Stimulated activated CD4-positive, alpha-beta T cell treated with anti-CD3 and anti-CD28 coated beads, Interleukin-4, amount 100 ng/mL, for 48 hours (primary cell): ENCODE results near the gene CACNB2.

Source experiments
- DNase-seq, 2 donors: peaks; one replicate each; pipeline ENCODE4 v3.0.0-alpha.2; 2020; ENCODE audit warnings: low read depth in 2 of 2

The CACNB2 gene

GRCh38 chr10:18140149-18140956, at the start of gene CACNB2:
Gene CACNB2 (plus strand): TSS chr10:18140424.
- DNase-seq: peak in 1 of 2 donors; percentile 1

- no peak for DNase-seq
Measured at GRCh38 chr10:18094332-18094731, 45.9 kb upstream of the CACNB2 start.

- no peak for DNase-seq
Measured at GRCh38 chr10:18094793-18095192, 45.4 kb upstream of the CACNB2 start.

- DNase-seq: no peak
Measured at GRCh38 chr10:18097524-18097923, 42.7 kb upstream of the CACNB2 start.

DNA sequence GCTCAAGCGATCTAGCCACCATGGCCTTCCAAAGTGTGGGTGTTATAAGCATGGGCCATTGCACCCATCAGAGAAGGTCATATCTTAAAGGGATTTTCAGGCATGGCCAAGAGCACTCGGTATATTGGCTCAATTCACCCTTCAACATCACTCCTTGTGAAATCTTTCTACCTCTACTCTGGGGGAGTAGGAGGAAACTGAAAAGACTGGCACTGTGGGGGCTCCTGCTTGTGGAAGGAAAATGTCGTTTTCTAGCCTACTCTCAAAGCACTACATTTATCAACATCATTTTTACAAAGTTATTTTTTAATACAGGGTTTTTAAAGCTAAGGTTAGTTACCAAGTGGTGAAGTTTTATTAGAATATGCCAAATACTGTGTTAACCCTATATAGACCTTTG, 42.0 kb upstream of the CACNB2 start:
- DNase-seq: no peak

GRCh38 chr10:18099415-18099814, 40.8 kb upstream of the CACNB2 start:
- DNase-seq: no peak

GRCh38 chr10:18100669-18101068, 39.6 kb upstream of the CACNB2 start:
- no peak for DNase-seq

DNA sequence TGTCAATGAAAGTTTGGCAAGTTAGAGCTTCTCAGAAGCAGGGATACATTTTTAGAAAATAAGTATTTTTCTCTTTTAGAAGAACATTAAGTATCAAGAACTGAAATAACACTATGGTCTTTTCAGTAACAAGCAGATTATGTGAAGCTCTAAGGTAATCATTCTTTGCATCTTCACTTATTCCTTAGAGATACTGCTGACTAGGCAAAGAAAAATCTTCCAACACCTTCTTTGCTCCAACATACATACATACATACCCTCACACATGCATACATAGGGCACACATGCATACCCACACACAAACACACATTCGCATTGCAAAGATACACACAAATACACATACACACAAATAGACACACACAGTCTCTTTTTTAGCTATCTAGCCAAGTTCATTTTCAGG, 37.8 kb upstream of the CACNB2 start:
- DNase-seq: no peak

GRCh38 chr10:18104223-18104872, 35.9 kb upstream of the CACNB2 start:
- peak; percentile 14 to 46 for DNase-seq

- DNase-seq: no peak
Measured at GRCh38 chr10:18109341-18109870, 30.8 kb upstream of the CACNB2 start.

DNA sequence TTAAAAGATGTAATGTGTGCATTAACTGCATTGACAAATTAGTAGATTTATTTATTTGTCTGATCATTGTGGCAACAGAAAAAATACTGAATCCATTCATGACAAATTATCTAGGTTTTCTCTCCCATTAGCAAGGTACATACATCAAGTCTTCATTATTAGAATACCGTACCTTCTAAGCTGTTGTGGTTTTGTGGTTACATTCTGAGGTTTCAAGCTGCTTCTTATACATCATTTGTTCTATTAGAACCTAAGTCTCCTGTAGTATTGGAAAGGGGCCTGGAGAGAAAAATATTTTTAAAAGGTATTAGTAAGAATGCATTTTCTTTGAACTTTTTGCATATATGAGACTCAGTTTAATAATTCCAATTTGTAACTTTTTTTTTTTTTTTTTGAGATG, 26.3 kb upstream of the CACNB2 start:
- DNase-seq: no peak

DNA sequence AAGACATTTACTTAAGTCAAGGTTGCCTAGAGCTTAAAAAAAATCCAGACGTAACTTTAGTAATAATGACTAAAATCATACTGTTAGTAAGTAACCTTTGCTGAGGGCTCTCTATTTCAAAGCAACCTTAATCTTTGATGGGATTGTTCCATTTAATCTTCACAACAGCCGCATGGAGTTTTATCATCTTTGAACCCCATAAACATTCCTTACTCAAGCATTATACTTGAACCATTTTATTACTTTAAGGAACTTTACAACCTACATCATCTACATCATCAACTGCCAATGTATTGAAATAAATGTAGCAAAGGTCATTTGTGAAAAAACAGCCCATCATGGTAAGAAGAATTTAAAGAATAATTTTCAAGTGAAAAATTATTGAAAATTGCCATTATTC, 22.9 kb upstream of the CACNB2 start:
- no peak for DNase-seq

DNA sequence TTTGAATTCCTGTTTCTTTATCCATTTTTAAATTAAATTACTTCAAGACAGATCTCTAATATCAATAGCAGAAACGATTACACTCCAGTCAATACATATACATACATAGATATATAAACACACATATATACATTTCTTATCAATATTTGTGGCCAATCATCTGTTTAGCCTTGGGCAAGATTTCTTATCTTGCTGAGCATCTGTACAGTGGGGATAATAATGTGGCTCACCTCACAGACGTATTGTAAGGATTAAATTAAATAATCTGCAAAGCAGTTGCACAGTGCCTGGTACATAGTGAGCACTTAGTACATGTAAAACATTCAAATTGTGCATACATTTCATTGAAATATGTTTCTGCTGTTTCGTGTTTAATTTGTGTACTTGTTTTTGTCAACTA, 17.5 kb upstream of the CACNB2 start:
- DNase-seq: no peak

- DNase-seq: no peak
Measured at GRCh38 chr10:18133046-18133445, 7.2 kb upstream of the CACNB2 start.

DNA sequence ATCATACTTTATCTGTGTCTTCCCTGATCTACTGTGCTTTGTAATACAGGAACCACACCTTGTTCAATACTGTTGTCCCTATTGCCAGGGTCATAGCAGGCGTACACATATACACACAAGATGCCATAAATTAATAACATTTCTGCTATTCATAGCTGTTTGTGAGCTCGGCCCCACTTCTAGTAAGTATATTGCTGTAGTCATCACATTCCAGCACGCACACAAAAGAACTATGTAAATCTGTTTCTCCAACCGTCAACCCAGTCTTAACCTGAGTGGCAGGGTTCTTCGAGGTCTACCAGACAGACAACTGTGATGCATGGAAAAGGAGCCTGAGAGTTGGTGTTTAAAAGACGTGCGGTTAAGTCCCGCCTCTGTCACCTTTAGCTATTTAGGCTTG, 5.7 kb upstream of the CACNB2 start:
- no peak for DNase-seq

GRCh38 chr10:18134921-18135320, 5.3 kb upstream of the CACNB2 start:
- DNase-seq: no peak

GRCh38 chr10:18136073-18136791, 4.0 kb upstream of the CACNB2 start:
- DNase-seq: no peak

- no peak for DNase-seq
Measured at GRCh38 chr10:18137111-18137510, 3.1 kb upstream of the CACNB2 start.

GRCh38 chr10:18140957-18141845, 977 bp downstream of the CACNB2 start:
- no peak for DNase-seq

DNA sequence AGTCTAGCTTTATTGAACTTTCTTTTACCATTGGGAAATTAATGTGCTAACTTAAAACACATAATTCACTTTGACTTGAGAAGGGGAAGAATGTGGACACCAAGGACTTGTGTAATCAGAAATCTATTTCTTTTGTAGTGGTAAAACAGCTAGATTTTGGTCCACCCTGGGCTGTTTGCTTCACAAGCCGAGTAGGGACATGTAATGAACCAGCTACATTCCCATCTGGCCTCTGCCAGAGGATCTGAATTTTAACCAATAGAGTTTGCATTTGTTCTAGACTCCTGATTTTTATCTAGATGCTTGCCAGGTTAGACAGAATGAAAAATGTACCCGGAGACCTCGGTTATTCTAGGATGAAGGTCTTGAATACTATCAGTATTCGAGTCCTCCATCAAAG, 1.9 kb downstream of the CACNB2 start:
- no peak for DNase-seq

GRCh38 chr10:18144396-18144795, 4.2 kb downstream of the CACNB2 start:
- DNase-seq: no peak
